Pericardium fibroblast (primary cell): Measurements from ENCODE around the gene OR2M3. TPM values are rescaled to one million over a fixed set of nuclear protein-coding genes. Genes with fewer than 3 reads are reported as not detected.

Source experiments
- total RNA-seq: library from RNA; depleted of rRNA; stranded (reverse); fragments of >200 nt; gene quantifications from 2 replicates; pipeline ENCODE4 v1.2.3, GENCODE V29; 2015

OR2M3 gene, protein sequence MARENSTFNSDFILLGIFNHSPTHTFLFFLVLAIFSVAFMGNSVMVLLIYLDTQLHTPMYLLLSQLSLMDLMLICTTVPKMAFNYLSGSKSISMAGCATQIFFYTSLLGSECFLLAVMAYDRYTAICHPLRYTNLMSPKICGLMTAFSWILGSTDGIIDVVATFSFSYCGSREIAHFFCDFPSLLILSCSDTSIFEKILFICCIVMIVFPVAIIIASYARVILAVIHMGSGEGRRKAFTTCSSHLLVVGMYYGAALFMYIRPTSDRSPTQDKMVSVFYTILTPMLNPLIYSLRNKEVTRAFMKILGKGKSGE
- total RNA-seq, result not detected in 2 replicates

DNA sequence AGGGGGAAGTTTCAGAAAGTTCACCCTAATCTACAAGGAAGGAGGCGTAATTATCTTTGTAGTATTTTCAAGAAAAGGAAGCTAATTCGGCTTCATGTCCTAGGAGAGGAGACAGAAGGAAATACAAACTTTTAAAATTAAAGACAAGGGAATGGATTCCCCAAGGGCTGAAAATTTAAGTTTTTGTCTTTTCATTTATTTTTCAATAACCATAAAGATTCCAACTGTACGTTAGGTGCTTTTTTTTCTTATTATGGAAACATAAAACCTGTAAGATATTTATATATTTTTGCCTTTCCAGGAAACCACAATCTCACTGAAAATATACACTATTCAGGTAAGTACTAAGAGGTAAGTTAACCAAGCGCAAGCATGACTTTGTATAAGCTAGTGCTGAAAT lies at the start of gene OR2M3:
Gene OR2M3 (plus strand): TSS at position 301 of the 400 bp plus-strand sequence. CDS start 5,803 bp downstream, outside the sequence.

DNA sequence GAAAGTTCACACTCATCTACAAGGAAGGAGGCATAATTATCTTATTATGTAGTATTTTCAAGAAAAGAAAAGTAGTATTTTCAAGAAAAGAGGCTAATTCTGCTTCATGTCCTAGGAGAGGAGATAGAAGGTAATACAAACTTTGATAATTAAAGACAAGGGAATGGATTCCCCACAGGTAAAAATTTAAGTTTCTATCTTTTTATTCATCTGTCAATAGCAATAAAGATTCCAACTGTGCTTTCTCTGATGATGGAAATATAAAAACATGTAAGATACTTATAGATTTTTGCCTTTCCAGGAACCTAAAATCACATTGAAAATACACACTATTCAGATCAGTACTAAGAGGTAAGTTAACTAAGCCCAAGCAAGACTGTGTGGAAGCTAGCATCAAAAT lies 22.5 kb upstream of the OR2M3 start, which contains the start of gene OR2M2:
Gene OR2M2 (plus strand): TSS at position 301 of the 400 bp plus-strand sequence. CDS start 5,165 bp downstream, outside the sequence.

DNA sequence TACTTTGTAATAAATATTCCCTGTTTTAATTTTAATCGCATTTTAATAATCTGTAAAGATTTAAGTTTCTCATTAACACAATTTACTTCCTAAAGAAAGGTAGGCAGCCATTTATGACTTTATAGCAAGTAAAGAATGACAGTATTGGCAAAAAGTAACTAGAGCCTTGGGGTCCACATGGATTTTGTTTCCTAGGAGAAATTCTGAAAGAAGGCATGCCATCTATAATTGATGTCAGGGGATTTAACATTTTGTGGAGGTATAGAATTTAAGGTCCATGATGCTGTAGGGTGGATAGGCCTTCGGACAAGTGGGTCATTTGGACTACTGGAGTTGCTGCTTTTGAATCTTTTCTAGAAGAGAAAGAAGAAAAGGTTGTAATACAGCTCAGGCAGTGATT lies 34.1 kb downstream of the OR2M3 start, which contains the start of gene OR2M4:
Gene OR2M4 (plus strand): TSS at position 301 of the 400 bp plus-strand sequence. CDS start 7,512 bp downstream, outside the sequence.

Other genes with a start within 250 kb of the OR2M3 start
- not detected in 2 replicates for gene OR2L8, start 248.4 kb upstream of the OR2M3 start, total RNA-seq
- gene OR2AK2, start 232.0 kb upstream of the OR2M3 start, total RNA-seq, result not detected in 2 replicates
- not detected in 2 replicates for gene OR2L5, start 183.6 kb upstream of the OR2M3 start, total RNA-seq
- not detected in 2 replicates for gene OR2L2, start 167.2 kb upstream of the OR2M3 start, total RNA-seq
- not detected in 2 replicates for gene OR2L3, start 150.4 kb upstream of the OR2M3 start, total RNA-seq
- not detected in 2 replicates for gene OR2L13, start 102.1 kb upstream of the OR2M3 start, total RNA-seq
- gene OR2M5, start 52.1 kb upstream of the OR2M3 start, total RNA-seq, result not detected in 2 replicates
- not detected in 2 replicates for gene OR2M2, start 22.4 kb upstream of the OR2M3 start, total RNA-seq
- gene OR2M4, start 34.2 kb downstream of the OR2M3 start, total RNA-seq, result not detected in 2 replicates
- not detected in 2 replicates for gene OR2T33, start 80.7 kb downstream of the OR2M3 start, total RNA-seq
- not detected in 2 replicates for gene OR2T12, start 106.2 kb downstream of the OR2M3 start, total RNA-seq
- not detected in 2 replicates for gene OR2M7, start 127.3 kb downstream of the OR2M3 start, total RNA-seq
- not detected in 2 replicates for gene OR14C36, start 151.5 kb downstream of the OR2M3 start, total RNA-seq
- gene OR2T4, start 164.4 kb downstream of the OR2M3 start, total RNA-seq, result not detected in 2 replicates
- not detected in 2 replicates for gene OR2T6, start 178.5 kb downstream of the OR2M3 start, total RNA-seq
- gene OR2T1, start 205.8 kb downstream of the OR2M3 start, total RNA-seq, result not detected in 2 replicates
- not detected in 2 replicates for gene OR2T2, start 248.4 kb downstream of the OR2M3 start, total RNA-seq